ENCODE data around the gene TSGA10IP.

TSGA10IP gene

DNA sequence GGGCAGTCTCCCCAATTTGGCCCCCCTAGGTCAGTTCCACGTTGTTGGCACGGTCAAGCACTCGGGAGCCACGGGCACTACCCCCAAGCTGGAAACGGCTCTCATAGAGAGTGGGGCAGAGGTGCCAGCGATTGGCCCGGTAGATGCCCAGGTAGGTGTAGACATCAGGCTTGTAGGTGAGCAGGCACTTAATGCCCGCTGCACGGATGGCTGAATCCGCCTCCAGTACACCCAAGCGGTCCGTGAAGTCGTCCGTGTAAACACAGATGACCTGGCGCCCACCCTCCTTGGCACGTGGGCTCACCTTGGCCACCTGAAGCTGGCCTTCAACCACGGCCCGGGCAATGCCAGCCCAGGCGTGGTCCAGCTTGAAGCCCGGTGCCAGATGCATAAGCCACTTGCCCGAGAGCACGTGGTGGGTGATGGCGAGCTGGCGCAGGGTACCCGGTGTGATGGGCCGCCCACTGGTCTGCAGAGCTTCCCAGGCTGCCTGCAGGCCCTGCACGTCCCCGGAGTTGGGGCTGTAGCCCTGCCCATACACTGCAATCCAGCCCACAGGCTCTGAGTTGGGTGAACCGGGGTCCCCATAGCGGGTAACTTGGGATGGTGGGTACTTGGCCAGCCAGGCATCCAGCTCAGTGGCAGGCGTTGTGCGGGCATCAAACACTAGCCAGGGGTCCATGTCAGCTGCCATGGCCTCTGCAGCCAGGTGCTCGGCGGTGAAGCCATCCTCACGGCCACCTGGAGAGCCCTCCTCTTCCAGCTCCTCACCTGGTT, 27.7 kb upstream of the TSGA10IP start:
- TF ChIP-seq EZH2phosphoT487 (IDR thresholded peaks at IDR 0.05; ENCODE audit: borderline replicate concordance) = no peak

DNA sequence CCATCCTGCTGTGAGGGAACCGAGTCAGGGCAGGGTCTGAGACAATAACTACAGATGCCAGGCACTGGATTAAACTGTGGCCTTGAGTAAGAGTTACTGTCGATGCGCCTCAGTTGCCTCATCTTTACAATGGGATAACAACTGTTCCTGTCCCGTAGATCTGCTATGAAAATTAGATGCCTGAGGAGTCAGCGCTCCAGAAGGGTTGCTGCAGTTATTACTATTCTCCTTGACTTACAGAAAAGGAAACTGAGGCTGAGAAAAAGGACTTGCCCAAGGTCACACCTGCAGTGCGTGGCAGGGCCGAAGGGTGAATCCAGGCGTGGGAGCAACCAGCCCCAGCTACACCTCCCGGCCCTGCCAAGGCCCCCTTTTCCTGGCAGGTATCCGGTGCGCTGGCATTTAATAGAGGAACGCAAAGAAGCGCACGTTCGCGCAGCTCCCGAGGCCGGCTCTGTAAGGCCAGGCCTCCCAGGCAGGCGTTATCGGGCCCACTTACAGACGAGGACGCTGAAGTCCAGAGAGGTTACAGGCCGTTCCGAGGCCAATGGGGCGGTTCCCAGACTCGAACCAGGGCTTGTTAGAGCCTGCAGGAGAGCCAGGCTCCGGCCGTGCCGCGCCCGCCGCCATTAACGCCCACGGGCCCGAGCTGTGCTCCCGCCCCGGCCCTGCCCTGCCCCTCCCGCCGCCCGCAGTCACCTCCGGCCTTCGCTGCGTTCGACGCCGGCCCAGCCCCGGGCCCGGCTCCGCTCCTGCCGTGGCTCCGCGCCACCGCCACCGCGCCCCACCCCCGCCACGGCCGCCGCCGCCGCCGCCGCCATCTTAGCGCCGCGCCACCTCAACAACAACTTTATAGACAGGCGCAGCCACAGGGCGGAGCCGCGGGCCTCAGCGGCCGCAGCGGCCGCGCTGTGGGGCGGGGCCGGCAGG, 26.8 kb upstream of the TSGA10IP start, which contains the start of gene C11orf68:
Gene C11orf68, minus strand, starts transcription at position 852 of the 930 bp plus-strand sequence. Its CDS starts 31 bp downstream, at position 821.
- H3F3A ChIP-seq (ENCODE audit: low read depth) = no peaks in the 10 kb centered on the region
- peaks cover 15% of the 10 kb centered on the region for H4K20me1 ChIP-seq (ENCODE audit: insufficient read depth, low read length, poor library complexity, severe bottlenecking)
- no peaks in the 10 kb centered on the region for H3K9me2 ChIP-seq (replicated peaks; ENCODE audit: low read depth, low read length)
- H2AFZ ChIP-seq (ENCODE audit: low read length) = peak within 1 kb of the TSS; percentile 94
- H3K79me2 ChIP-seq (ENCODE audit: insufficient read depth, low read length) = peaks cover 43% of the 10 kb centered on the region
- TF ChIP-seq EZH2phosphoT487 (IDR thresholded peaks at IDR 0.05; ENCODE audit: borderline replicate concordance) (no peak), CTCF (conservative IDR thresholded peaks at IDR 0.05; ENCODE audit: low read length) (no peak)
- peak within 1 kb of the TSS; percentile 98 for H3K4me2 ChIP-seq (ENCODE audit: low read depth, low read length, poor library complexity, severe bottlenecking)
- peak within 1 kb of the TSS; percentile 93 for H3K9ac ChIP-seq (ENCODE audit: low read depth, low read length, poor library complexity, severe bottlenecking)
- H3K36me3 ChIP-seq (ENCODE audit: insufficient read depth, low read length) = peaks cover 8% of the 10 kb centered on the region; the same call in 1 of the 2 replicates
- H3K27me3 ChIP-seq (ENCODE audit: insufficient read depth, low read length, poor library complexity, severe bottlenecking) = no peaks in the 10 kb centered on the region
- H3K4me1 ChIP-seq (ENCODE audit: insufficient read depth, low read length, poor library complexity, severe bottlenecking) = peaks cover 33% of the 10 kb centered on the region
- H3K4me3 ChIP-seq (ENCODE audit: low read length, poor library complexity, severe bottlenecking) = peak within 1 kb of the TSS; percentile 99
- H3K9me3 ChIP-seq (ENCODE audit: insufficient read depth, low read depth, low read length) = no peaks in the 10 kb centered on the region

More for the DNA sequence above, 27.7 kb upstream of the TSGA10IP start:
- no peaks in the 10 kb centered on the region for H3F3A ChIP-seq (ENCODE audit: low read depth)
- H3K9me2 ChIP-seq (replicated peaks; ENCODE audit: low read depth, low read length) = no peaks in the 10 kb centered on the region
- H3K79me2 ChIP-seq (ENCODE audit: insufficient read depth, low read length) = peaks cover 43% of the 10 kb centered on the region
- H3K4me1 ChIP-seq (ENCODE audit: insufficient read depth, low read length, poor library complexity, severe bottlenecking) = peaks cover 33% of the 10 kb centered on the region
- no peaks in the 10 kb centered on the region for H3K9me3 ChIP-seq (ENCODE audit: insufficient read depth, low read depth, low read length)
- H3K9ac ChIP-seq (ENCODE audit: low read depth, low read length, poor library complexity, severe bottlenecking) = peak overlapping the region; percentile 93
- H3K36me3 ChIP-seq (ENCODE audit: insufficient read depth, low read length) = peaks cover 6% of the 10 kb centered on the region; the same call in 1 of the 2 replicates
- H2AFZ ChIP-seq (ENCODE audit: low read length) = no peak overlapping the region
- no peaks in the 10 kb centered on the region for H3K27me3 ChIP-seq (ENCODE audit: insufficient read depth, low read length, poor library complexity, severe bottlenecking)
- H3K4me3 ChIP-seq (ENCODE audit: low read length, poor library complexity, severe bottlenecking) = peak overlapping the region; percentile 99
- peak overlapping the region; percentile 97 for H3K4me2 ChIP-seq (ENCODE audit: low read depth, low read length, poor library complexity, severe bottlenecking)
- peaks cover 15% of the 10 kb centered on the region for H4K20me1 ChIP-seq (ENCODE audit: insufficient read depth, low read length, poor library complexity, severe bottlenecking)

- Histone ChIP-seq H3K4me3 (ENCODE audit: low read length, poor library complexity, severe bottlenecking) (peak within 1 kb of the TSS; percentile 99), H2AFZ (ENCODE audit: low read length) (peak within 1 kb of the TSS; percentile 94)
- no peak for TF ChIP-seq CTCF (conservative IDR thresholded peaks at IDR 0.05; ENCODE audit: low read length)
- TF ChIP-seq EZH2phosphoT487 (IDR thresholded peaks at IDR 0.05; ENCODE audit: borderline replicate concordance) = no peak
These were observed 26.1 kb upstream of the TSGA10IP start, which contains the start of gene DRAP1 for GRCh38 chr11:65919141-65919572. DRAP1 (plus strand) TSS chr11:65919426; CDS start chr11:65919502, 76 bp downstream.

More at GRCh38 chr11:65919141-65919572, 26.1 kb upstream of the TSGA10IP start, which contains the start of gene DRAP1:
- peaks cover 43% of the 10 kb centered on the region for H3K79me2 ChIP-seq (ENCODE audit: insufficient read depth, low read length)
- H3K9me2 ChIP-seq (replicated peaks; ENCODE audit: low read depth, low read length) = no peaks in the 10 kb centered on the region
- H3K9ac ChIP-seq (ENCODE audit: low read depth, low read length, poor library complexity, severe bottlenecking) = peak within 1 kb of the TSS; percentile 93
- H4K20me1 ChIP-seq (ENCODE audit: insufficient read depth, low read length, poor library complexity, severe bottlenecking) = peaks cover 15% of the 10 kb centered on the region
- H3F3A ChIP-seq (ENCODE audit: low read depth) = no peaks in the 10 kb centered on the region
- no peaks in the 10 kb centered on the region for H3K9me3 ChIP-seq (ENCODE audit: insufficient read depth, low read depth, low read length)
- H3K36me3 ChIP-seq (ENCODE audit: insufficient read depth, low read length) = peaks cover 8% of the 10 kb centered on the region; the same call in 1 of the 2 replicates
- H3K4me1 ChIP-seq (ENCODE audit: insufficient read depth, low read length, poor library complexity, severe bottlenecking) = peaks cover 33% of the 10 kb centered on the region
- H3K27me3 ChIP-seq (ENCODE audit: insufficient read depth, low read length, poor library complexity, severe bottlenecking) = no peaks in the 10 kb centered on the region
- H3K4me2 ChIP-seq (ENCODE audit: low read depth, low read length, poor library complexity, severe bottlenecking) = peak within 1 kb of the TSS; percentile 98
